HG03460 (cell line): ENCODE measurements around the gene SSMEM1.
"Not testable (repeated sequence)": the region's sequence is repeated elsewhere in the genome, so short reads cannot be mapped to it uniquely, and the experiment has no call there.

Source experiments
- ATAC-seq: cut with Tn5 transposase; IDR thresholded peaks from one replicate; pipeline ENCODE4 v1.9.1; 2021; ENCODE audit not compliant: unreplicated experiment

The SSMEM1 gene

GRCh38 chr7:130207642-130208041 lies at the start of gene SSMEM1:
SSMEM1 (plus strand) TSS chr7:130207860; CDS start chr7:130207911, 51 bp downstream.
- ATAC-seq: no peak

- no peak for ATAC-seq
Measured at GRCh38 chr7:130160023-130160422, 47.6 kb upstream of the SSMEM1 start.

DNA sequence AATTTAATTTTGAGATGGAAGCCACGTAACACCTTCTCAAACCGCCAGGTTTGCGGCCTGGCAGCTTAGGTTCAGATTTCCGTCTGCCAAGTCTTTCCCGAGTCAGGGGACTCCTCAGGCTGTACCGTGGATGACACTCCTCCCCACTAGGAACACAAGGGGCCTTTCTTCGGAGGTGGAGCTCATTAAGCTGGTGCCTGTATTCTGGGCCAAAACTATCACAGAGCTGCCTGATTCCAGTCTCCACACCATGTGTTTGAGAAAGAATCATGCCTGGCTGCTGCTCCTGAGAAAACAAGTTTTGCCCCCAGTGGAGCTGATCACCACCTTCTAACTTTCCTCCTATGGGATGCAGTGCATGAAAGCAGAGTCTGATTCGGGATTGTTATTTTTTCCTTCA lies 47.2 kb upstream of the SSMEM1 start:
- ATAC-seq: no peak

DNA sequence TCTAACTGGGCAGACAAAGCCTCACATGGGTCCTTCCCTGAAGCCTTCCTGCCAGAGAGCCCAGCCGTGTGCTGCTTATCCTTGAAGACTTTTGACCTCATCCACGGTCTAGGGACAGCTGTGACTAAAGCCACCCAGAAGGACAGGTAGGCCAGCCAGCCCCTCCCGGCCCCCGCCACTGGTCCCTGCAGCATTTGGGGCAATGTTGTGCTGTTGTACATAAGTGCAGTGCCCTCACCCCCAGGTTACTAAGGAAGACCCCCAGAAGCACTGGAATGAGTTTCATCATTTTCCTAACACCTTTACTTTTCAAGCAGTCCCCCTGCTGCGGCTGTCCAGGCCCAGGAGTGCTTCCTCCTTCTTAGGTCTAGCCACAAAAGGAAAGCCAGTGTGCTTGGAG lies 45.5 kb upstream of the SSMEM1 start:
- ATAC-seq: no peak

DNA sequence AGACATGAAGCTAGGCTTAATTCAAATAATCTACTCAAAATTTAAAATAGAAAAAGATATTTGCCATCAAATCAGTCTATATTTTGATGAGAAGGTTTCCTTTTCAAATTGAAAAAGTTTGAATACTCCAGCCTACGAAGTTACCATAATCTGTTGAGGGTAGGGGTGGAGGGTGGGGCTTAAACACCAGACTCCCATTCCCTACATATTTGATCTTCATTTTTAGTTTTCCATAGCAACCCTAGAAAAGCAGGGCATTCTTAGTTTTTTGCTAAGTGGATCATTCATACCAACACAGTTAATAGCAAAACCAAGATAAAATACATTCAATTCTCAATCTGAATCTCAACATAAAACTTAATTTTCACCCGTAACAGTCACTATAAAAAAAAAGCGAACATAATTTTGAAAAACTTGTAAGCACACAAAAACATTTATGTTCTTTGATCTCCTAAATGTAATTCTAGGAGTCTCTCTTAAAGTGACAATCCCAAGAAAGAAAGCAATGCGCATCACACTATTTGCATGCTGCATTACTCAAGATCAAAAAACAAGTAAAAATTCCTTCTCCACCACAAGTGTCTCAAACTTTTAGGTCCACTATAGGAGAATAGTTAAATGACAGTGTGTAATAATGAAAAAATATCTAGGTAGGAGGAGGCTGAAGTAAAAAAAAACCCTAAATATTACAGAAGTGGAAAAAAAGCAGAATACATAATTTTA lies 33.3 kb upstream of the SSMEM1 start:
- ATAC-seq: no peak

GRCh38 chr7:130178251-130178650 lies 29.4 kb upstream of the SSMEM1 start:
- no peak for ATAC-seq

DNA sequence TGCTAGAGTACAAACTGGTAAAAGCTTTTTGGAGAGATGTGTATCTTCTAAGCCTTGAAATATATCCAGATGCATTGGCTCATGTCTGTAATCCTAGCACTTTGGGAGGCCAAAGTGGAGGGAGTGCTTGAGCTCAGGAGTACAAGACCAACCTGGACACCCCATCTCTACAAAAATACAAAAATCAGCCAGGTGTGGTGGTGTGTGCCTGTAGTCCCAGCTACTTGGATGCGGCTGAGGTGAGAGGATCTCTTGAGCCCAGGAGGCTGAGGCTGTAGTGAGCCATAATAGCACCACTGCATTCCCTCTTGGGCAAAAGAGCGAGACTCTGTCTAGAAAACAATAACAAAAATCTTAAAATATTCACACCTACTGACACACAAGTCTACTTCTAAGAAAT lies 28.0 kb upstream of the SSMEM1 start:
- no peak for ATAC-seq

- no peak for ATAC-seq
Measured at GRCh38 chr7:130180571-130181262, 26.9 kb upstream of the SSMEM1 start.

- ATAC-seq: no peak
Measured at GRCh38 chr7:130181263-130181605, 26.4 kb upstream of the SSMEM1 start.

DNA sequence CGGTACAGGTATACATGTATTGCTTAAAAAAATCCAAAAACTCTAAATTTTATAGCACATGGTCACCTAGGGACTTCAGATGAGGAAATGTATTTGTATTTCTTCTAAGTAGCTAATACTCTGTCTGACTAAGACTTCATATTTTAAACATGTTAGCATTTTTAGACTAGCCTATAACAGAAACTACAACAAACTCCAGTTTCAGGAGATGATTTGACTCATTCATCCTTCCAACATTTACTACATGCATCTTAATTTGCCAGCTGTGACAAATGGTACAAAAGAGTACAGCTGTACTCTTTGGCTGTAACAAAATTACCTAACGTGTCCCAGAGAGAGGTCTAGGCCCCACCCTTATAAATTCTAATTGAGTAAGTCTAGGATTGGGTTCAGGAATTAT lies 24.7 kb upstream of the SSMEM1 start:
- ATAC-seq: peak; percentile 83

GRCh38 chr7:130184349-130184748 lies 23.3 kb upstream of the SSMEM1 start:
- ATAC-seq: not testable (repeated sequence)

DNA sequence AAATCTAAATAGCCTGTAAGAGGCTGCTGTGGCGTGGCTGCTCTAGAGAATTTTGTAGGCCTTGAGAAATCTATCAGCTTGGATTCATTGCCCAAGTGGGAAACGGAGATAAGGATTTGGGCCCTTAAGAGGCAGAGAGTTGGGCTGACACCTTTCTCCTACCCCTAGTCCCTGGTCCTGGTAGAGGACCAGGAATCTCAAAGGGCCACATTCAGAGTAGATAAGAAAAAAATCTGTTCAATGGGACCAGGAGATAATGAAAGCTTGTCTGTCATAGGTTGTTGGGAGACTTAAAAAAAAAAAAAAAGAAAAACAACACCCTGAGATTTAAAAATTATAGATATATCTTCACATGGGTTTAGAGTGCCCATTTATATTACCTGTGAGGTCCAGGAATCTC lies 20.3 kb upstream of the SSMEM1 start:
- no peak for ATAC-seq

DNA sequence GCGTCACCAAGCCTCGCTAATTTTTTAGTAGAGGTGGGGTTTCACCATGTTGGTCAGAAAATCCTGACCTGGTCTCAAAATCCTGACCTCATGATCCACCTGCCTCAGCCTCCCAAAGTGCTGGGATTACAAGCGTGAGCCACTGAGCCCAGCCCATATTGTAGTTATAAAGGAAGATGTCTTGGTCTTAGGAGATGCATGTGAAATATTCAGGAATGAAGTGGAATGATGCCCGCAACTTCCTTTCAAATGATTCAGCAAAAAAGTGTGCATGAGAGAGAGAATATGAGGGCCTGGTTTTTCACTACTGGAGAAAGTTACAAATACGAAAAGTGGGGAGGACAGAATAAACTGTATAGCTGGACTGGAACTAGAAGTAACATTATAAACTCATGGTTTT lies 18.3 kb upstream of the SSMEM1 start:
- no peak for ATAC-seq

- no peak for ATAC-seq
Measured at GRCh38 chr7:130191791-130192190, 15.9 kb upstream of the SSMEM1 start.

DNA sequence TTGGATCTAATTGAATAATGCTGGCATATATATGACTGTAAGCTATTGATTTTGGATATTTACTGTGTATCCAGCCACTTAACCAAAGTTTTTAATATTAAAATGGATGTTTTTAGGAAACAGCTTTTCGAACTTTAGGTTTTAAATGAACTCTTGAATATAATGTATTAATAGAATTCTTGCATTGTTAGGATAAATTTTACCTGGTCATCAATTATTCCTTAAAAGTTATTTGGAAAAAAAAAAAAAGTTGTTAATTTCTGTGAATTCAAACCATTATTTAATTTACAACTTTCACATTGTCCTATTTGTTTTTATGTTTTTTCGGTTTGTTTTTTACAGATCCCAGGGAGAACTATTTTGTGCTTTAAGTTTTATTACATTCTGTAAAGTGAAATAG lies 12.3 kb upstream of the SSMEM1 start:
- no peak for ATAC-seq

GRCh38 chr7:130196476-130196875 lies 11.2 kb upstream of the SSMEM1 start:
- no peak for ATAC-seq

- ATAC-seq: no peak
Measured at GRCh38 chr7:130197094-130197493, 10.6 kb upstream of the SSMEM1 start.

GRCh38 chr7:130201796-130202195 lies 5.9 kb upstream of the SSMEM1 start:
- ATAC-seq: no peak

DNA sequence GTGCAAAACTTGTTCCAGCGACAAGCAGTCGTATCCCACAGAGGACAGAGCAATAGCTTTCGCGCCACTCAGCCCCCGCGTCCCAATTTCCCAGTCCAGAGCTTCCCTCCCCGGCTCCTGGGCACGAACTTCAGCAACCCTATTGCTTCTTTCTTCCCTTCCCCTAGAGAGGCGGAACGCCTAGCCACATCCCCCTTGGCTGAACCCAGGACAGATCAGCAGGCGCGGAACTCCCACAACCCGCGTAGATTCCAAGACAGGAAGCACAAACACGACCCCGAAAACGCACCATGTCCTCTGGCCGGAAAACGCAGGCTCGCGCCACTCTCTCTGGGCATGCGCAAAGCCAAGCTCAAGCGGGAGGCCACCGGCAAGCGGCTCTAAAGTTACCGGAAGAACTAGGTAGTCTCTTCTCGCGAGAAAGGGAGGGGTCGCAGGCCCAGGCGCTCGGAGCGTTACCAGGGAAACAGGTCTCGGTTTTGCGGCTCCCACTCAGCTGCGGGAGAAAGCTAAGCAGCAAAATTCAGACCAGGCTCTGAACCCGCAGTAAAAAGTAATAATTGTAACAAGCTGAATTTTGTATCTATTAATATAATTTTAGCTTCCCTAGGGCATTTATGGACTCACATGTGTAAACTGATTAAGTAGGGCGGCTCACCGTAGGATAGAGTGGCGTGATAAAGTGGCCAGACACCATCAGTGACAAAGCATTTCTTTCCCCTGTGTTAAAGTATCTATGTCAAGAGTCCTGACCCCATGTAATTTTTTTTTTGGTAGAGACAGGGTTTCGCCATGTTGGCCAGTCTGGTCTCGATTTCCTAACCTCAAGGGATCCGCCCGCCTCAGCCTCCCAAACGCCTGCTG lies 2.3 kb upstream of the SSMEM1 start, which contains the start of gene TMEM209:
TSS of gene TMEM209 (minus strand) at position 323 of the 864 bp plus-strand sequence. CDS start at position 292, 31 bp downstream.
- ATAC-seq: peak; percentile 98

DNA sequence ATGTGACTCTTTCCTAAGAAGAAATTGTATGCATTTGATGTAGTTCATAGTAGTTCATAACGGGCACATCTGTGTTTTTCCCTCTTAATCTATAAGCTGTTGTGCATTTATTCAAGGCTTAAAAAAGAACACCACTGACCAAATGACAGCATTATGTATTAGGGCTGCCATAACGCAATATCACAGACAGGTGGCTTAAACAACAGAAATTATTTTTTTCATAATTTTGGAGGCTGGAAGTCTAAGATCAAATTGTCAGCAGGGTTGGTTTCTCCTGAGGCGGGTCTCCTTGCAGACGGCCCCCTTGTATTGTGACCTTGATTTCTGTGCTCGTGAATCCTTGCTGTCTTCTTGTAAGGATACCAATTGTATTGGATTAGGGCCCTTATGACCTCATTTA lies 627 bp upstream of the SSMEM1 start:
- no peak for ATAC-seq

- no peak for ATAC-seq
Measured at GRCh38 chr7:130208516-130208915, 856 bp downstream of the SSMEM1 start.
